ENCODE results near the gene SH3RF2. TPM values are rescaled to one million over a fixed set of nuclear protein-coding genes. Genes with fewer than 3 reads are reported as not detected.

SH3RF2 gene
- total RNA-seq, 2 experiments from 2014 or later: not detected

GRCh38 chr5:146032911-146033310 is 96.5 kb downstream of the SH3RF2 start:
- Mint-ChIP-seq H3K27me3 (no peaks in the 10 kb centered on the region), H3K36me3 (ENCODE audit: low read depth) (no peaks in the 10 kb centered on the region), H3K4me3 (no peak overlapping the region), H3K9me3 (no peaks in the 10 kb centered on the region), H3K4me1 (ENCODE audit: low read depth) (no peaks in the 10 kb centered on the region), H3K27ac (no peak overlapping the region)
- no peak for DNase-seq
- POLR2A ChIA-PET: no interaction called here
- CTCF ChIA-PET: no interaction called here
- no peak for TF ChIP-seq CTCF (IDR thresholded peaks at IDR 0.05)
- intact Hi-C loops (cut with micrococcal nuclease): no loop called here
- no peak for ATAC-seq

GRCh38 chr5:146034127-146034526 is 97.7 kb downstream of the SH3RF2 start:
- no peak for TF ChIP-seq CTCF (IDR thresholded peaks at IDR 0.05)
- intact Hi-C loops (cut with micrococcal nuclease): no loop called here
- ATAC-seq: no peak
- DNase-seq: no peak
- Mint-ChIP-seq H3K27me3 (no peaks in the 10 kb centered on the region), H3K36me3 (ENCODE audit: low read depth) (no peaks in the 10 kb centered on the region), H3K27ac (no peak overlapping the region), H3K9me3 (no peaks in the 10 kb centered on the region), H3K4me1 (ENCODE audit: low read depth) (no peaks in the 10 kb centered on the region), H3K4me3 (no peak overlapping the region)
- CTCF ChIA-PET: no interaction called here
- POLR2A ChIA-PET: no interaction called here

GRCh38 chr5:146034605-146035004 is 98.2 kb downstream of the SH3RF2 start:
- H3K4me1 Mint-ChIP-seq (ENCODE audit: low read depth): no peaks in the 10 kb centered on the region
- intact Hi-C loops (cut with micrococcal nuclease): no loop called here
- ChIA-PET POLR2A (no interaction called here), CTCF (no interaction called here)
- no peak for TF ChIP-seq CTCF (IDR thresholded peaks at IDR 0.05)
- DNase-seq (no peak), ATAC-seq (no peak)
- no peaks in the 10 kb centered on the region for H3K27me3 Mint-ChIP-seq
- no peak overlapping the region for H3K27ac Mint-ChIP-seq
- no peaks in the 10 kb centered on the region for H3K36me3 Mint-ChIP-seq (ENCODE audit: low read depth)
- no peaks in the 10 kb centered on the region for H3K9me3 Mint-ChIP-seq
- H3K4me3 Mint-ChIP-seq: no peak overlapping the region

GRCh38 chr5:146039420-146039819 is 103.0 kb downstream of the SH3RF2 start:
- CTCF ChIA-PET: no interaction called here
- no peak for TF ChIP-seq CTCF (IDR thresholded peaks at IDR 0.05)
- no peak overlapping the region for H3K4me3 Mint-ChIP-seq
- H3K9me3 Mint-ChIP-seq: no peaks in the 10 kb centered on the region
- DNase-seq: no peak
- intact Hi-C loops (cut with micrococcal nuclease): no loop called here
- no peak overlapping the region for H3K27ac Mint-ChIP-seq
- no peaks in the 10 kb centered on the region for H3K27me3 Mint-ChIP-seq
- H3K4me1 Mint-ChIP-seq (ENCODE audit: low read depth): no peaks in the 10 kb centered on the region
- no peak for ATAC-seq
- no peaks in the 10 kb centered on the region for H3K36me3 Mint-ChIP-seq (ENCODE audit: low read depth)
- POLR2A ChIA-PET: no interaction called here

- no peak for DNase-seq
- ATAC-seq: no peak
- intact Hi-C loops (cut with micrococcal nuclease): loop anchor here (10.0 kb wide), 1 partner anchor 356 kb away; no protein-coding TSS in a partner anchor
- Mint-ChIP-seq H3K4me3 (no peak overlapping the region), H3K36me3 (ENCODE audit: low read depth) (no peaks in the 10 kb centered on the region), H3K27ac (no peak overlapping the region), H3K4me1 (ENCODE audit: low read depth) (no peaks in the 10 kb centered on the region), H3K9me3 (no peaks in the 10 kb centered on the region), H3K27me3 (no peaks in the 10 kb centered on the region)
- ChIA-PET CTCF (interaction anchor here (0.8 to 1.8 kb wide), 4 partner anchors 11 to 86 kb away, joined by 3 to 8 read pairs (median 4); no protein-coding TSS in a partner anchor), POLR2A (no interaction called here)
- no peak for TF ChIP-seq CTCF (IDR thresholded peaks at IDR 0.05)
Measured at GRCh38 chr5:146040527-146040926, 104.1 kb downstream of the SH3RF2 start.

Data from activated CD8-positive, alpha-beta T cell treated with anti-CD3 and anti-CD28 coated beads for 36 hours (primary cell).